ENCODE measurements around the gene LRRK1.

GRCh38 chr15:100877551-100877950 is 41.6 kb upstream of the LRRK1 start:
- TF ChIP-seq CTCF (IDR thresholded peaks at IDR 0.05), result no peak
- no peak for TF ChIP-seq POLR2A (IDR thresholded peaks at IDR 0.05)
